Epithelial cell of proximal tubule (primary cell): ENCODE measurements around the gene PITHD1. TPM values are rescaled to one million over a fixed set of nuclear protein-coding genes. Genes with fewer than 3 reads are reported as not detected.

ENCODE experiments used
- DNase-seq: peaks from one replicate; pipeline ENCODE4 v3.0.0-alpha.2; 2011; ENCODE audit warnings: low read depth
- H3K4me3 ChIP-seq: 2 replicates; pipeline ENCODE4 v1.5.1; 2011; ENCODE audit warnings: low read depth, mild to moderate bottlenecking, low read length
- total RNA-seq: library from RNA; depleted of rRNA; stranded (reverse); fragments of >200 nt; gene quantifications from 2 replicates; pipeline ENCODE4 v1.2.3, GENCODE V29; 2015
- TF ChIP-seq, protein P1 (sequence below): conservative IDR thresholded peaks from 2 replicates; pipeline ENCODE4 v1.5.1; 2012; ENCODE audit warnings: low read depth, mild to moderate bottlenecking, low read length

The PITHD1 gene
- total RNA-seq, 1 donor from 2014 or later, result 39.0 TPM

DNA sequence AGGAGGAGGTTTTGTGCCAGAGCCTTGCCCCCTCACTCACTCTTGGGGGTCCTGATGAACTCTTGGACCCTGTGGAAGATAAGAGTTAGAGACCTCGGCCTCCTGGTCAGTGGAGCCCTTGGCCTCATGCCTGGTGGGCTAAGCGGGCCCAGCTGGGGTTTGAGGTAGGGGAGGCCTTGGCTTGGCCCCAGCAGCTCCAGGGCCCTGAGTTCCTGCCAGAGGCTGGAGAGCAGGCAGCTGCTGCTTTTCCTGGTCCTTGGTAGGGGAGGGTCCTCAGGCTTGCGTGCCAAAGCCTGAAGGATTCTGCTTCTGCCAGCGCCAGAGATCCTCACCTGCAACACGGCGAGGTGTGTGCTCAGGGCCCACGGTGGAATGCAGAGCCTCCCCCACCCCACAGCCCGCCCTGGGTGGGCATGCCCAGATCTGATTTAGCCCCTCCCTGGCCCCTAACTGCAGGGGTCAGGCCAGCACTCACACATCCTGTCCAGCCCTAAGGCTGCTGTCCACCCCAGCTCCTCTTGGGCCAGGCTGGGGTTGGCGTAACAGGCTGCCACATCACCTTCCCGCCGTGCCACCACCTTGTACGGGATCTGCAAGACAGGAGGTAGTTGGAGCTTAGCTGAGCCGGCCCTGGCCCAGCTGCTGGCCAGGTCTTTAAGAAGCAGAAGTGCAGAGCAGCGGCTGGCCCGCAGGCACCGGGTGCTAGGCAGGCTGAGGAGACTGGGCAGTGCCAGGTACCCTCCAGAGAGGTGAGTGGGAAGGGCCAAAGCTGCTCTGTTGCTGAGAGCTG lies 17.7 kb downstream of the PITHD1 start:
- TF ChIP-seq, protein P1, sequence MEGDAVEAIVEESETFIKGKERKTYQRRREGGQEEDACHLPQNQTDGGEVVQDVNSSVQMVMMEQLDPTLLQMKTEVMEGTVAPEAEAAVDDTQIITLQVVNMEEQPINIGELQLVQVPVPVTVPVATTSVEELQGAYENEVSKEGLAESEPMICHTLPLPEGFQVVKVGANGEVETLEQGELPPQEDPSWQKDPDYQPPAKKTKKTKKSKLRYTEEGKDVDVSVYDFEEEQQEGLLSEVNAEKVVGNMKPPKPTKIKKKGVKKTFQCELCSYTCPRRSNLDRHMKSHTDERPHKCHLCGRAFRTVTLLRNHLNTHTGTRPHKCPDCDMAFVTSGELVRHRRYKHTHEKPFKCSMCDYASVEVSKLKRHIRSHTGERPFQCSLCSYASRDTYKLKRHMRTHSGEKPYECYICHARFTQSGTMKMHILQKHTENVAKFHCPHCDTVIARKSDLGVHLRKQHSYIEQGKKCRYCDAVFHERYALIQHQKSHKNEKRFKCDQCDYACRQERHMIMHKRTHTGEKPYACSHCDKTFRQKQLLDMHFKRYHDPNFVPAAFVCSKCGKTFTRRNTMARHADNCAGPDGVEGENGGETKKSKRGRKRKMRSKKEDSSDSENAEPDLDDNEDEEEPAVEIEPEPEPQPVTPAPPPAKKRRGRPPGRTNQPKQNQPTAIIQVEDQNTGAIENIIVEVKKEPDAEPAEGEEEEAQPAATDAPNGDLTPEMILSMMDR, result no peak
- no peak overlapping the region for H3K4me3 ChIP-seq
- no peak for DNase-seq

DNA sequence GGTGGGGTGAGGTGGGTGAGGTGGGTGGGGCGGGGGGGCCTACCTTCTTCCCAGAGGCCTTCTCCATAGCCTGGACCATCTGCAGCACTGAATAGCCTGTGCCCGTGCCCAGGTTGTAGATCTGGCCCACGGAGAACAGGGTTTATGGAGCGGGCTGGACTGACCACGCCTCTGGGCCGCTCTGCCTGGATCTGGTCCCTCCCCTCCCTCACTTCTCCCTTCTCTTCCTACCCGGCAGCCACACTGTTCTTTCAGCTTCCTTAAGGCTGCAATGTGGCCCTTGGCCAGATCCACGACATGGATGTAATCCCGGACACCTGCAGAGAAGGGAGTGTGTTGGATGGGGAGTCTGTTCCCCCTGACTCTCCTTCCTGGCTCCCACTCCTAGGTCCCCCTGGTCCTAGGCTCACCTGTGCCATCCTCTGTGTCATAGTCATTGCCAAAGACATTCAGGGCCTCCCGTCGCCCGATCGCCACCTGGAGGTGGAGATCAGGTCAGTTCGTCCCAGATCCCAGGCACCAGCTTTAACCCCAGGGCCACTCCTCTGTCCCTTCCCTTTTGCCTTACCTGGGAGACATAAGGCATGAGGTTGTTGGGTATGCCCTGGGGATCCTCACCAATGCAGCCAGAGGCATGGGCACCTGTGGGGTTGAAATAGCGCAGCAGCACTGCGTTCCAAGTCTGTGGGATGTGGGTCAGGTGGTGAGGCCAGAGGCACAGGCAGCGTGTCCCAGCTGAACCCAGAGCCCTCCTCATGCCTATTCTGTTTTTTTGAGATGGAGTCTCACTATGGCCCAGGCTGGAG lies 18.5 kb downstream of the PITHD1 start:
- H3K4me3 ChIP-seq, result no peak overlapping the region
- TF ChIP-seq, protein P1, result peak; percentile 22
- DNase-seq, result no peak

DNA sequence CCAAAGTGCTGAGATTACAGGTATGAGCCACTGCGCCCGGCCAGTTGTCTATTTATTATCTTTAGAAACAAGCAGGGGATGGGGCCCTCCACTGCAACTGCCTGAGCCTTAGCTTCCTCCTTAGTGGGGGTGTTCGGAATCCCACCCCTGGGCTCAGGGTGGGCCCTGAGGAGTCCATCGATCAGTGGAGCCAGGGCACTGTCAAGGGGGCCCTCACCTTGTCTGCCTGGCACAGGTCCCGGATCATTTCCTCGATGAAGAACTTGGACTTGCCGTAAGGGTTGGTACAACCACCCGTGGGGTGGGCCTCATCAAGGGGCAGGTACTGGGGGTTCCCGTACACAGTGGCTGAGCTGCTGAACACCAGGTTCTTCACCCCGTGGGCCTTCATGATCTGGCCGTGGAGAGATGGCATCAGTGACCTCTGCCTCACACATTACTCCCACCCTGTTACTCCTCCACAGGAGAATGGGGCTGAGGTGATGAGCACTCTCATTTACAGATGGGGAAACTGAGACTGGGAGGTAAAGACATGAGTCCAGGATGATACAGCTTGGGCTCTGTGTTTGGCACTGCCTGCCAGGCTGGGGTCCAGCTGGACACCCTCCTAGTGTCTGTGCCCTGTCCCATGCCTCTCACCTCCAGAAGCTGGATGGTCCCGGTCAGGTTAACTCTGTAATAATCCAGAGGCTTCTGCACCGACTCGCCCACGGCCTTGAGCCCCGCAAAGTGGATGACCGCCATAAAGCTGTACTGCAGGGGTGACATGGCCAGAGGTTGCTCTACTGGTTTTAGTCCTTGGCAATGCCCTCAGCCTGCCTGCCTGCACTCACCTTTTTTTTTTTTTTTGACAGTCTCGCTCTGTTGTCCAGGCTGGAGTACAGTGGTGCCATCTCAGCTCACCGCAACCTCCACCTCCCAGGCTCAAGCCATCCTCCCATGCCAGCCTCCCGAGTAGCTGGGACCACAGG lies 19.5 kb downstream of the PITHD1 start:
- TF ChIP-seq, protein P1, result no peak
- no peak overlapping the region for H3K4me3 ChIP-seq
- DNase-seq, result no peak

DNA sequence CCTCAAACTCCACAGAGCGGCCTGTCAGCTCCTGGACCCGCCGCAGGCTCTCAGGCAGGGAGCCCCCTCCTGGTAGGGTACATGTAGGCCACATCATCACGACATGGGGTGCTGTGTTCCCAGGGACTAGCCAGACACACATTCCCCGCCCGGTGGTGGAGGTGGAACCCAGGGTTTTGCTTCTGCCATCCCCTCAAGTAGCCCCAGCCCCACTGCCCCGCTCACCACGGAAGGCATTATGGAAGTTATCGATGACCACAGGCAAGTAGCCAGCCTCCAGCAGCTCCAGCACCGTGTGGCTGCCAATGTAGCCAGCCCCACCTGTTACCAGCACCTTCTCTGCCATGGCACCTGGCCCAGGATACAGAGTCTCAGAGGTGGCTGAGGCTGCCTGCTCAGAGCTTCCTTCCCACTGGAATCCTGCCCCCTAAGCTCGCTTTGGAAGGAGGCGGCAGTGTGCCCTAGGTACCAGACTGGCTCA lies 20.5 kb downstream of the PITHD1 start:
- no peak for DNase-seq
- TF ChIP-seq, protein P1, result peak; percentile 4
- H3K4me3 ChIP-seq, result peak overlapping the region; percentile 91

DNA sequence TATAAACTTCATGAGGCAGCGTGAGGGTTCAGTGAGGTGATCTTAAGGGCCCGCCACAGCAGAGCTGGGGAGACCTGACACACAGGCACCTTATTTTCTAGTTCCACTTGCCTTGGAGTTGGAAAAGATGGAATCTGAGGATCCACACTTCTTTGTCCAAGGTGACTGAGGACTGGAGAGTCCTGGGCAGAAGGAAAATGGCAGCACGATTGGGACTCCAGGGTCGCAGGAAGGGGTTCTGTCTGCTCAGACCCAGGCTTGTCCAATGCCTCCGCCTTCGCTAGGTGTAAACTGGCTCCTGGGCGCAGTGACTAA lies 21.0 kb downstream of the PITHD1 start:
- peak overlapping the region; percentile 91 for H3K4me3 ChIP-seq
- no peak for DNase-seq
- TF ChIP-seq, protein P1, result no peak

DNA sequence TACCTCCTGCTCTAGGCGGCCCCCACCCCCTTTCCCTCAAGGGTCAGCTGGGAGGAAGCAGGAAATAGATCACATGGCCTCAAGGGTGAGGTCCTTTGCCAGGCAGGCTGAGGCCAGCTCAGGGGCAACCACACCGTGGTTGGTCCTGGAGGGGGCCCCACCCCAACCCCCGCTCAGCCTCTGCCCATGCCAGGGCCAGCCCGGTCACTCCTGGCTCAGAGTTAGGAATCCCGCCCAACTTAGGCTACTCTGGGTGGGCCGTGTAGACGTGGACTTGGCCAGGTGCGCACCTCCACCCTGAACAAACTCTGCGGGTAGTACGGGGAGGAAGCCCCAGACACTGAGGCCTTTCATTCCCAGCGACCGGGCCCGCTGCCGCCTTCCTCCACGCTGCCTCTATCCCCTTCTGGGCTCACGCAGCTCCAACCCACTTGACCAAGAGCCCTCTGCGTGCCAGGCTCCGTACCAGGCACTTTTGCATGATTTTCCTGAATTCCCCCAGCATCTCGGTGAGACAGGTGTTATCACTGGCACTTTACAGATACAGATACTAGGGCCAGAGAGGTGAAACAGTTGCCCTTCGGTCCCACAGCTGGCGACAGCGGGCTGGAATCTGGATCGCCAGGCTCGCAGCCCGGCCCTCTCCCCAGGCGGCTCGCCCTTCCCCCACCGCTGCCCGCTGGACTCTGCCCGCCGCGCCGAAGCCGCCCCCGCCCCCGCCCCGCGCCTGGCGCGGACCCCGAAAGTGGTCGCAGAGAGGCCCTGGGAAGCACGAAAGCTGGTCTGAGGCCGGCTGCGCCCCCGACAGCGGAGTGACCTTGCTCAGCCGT lies 21.6 kb downstream of the PITHD1 start:
- DNase-seq, result peak; percentile 59

More for the DNA sequence above, 21.6 kb downstream of the PITHD1 start:
- TF ChIP-seq, protein P1, result no peak
- H3K4me3 ChIP-seq, result peak overlapping the region; percentile 91
